Upper lobe of left lung (tissue), 6 donors: ENCODE data around the gene SIGLEC1. TPM values are rescaled to one million over a fixed set of nuclear protein-coding genes. Genes with fewer than 3 reads are reported as not detected.

Source experiments
- ATAC-seq, 2 donors: fragments of 200-7000 bp; cut with Tn5 transposase; one replicate each; pipeline ENCODE4 v1.9.1; 2022; ENCODE audit warnings: mild to moderate bottlenecking in 2 of 2, moderate library complexity in 2 of 2; ENCODE audit not compliant: low FRiP score in 2 of 2
- DNase-seq, 2 donors: peaks; one replicate each; pipeline ENCODE4 v3.0.0-alpha.2; 2019 to 2020
- H3K27ac ChIP-seq, 4 donors: fragments of 200-600 bp; sonication (generic); one replicate each; pipeline ENCODE4 v1.5.1; 2016 to 2019
- H3K27me3 ChIP-seq, 4 donors: fragments of 200-600 bp; sonication (generic); one replicate each; pipeline ENCODE4 v1.5.1; 2017 to 2019
- H3K36me3 ChIP-seq, 4 donors: fragments of 200-600 bp; sonication (generic); one replicate each; pipeline ENCODE4 v1.5.1; 2016 to 2019
- H3K4me1 ChIP-seq, 4 donors: fragments of 200-600 bp; sonication (generic); one replicate each; pipeline ENCODE4 v1.5.1; 2018 to 2019
- H3K4me3 ChIP-seq, 4 donors: fragments of 200-600 bp; sonication (generic); one replicate each; pipeline ENCODE4 v1.5.1; 2017 to 2019; ENCODE audit warnings: mild to moderate bottlenecking in 2 of 4, moderate library complexity in 1 of 4
- H3K9me3 ChIP-seq, 4 donors: fragments of 200-600 bp; sonication (generic); one replicate each; pipeline ENCODE4 v1.5.1; 2018 to 2019
- CTCF ChIP-seq, 6 experiments: fragments of 450-650 bp in 4 of 6; fragments of 200-600 bp in 2 of 6; sonication (generic) in 2 of 6; IDR thresholded peaks; one replicate each; pipeline ENCODE4 v1.5.1; 2016 to 2019; ENCODE audit warnings: antibody characterized with exemption in 6 of 6
- EP300 ChIP-seq, 4 donors: sonication (generic); formaldehyde crosslinking; IDR thresholded peaks; one replicate each; pipeline ENCODE4 v1.5.1; 2017; ENCODE audit warnings: antibody characterized with exemption in 4 of 4, control low read depth in 2 of 4
- POLR2A ChIP-seq, 4 donors: fragments of 450-650 bp; IDR thresholded peaks; one replicate each; pipeline ENCODE4 v1.5.1; 2016 to 2017; ENCODE audit warnings: antibody characterized with exemption in 4 of 4, mild to moderate bottlenecking in 2 of 4
- POLR2AphosphoS5 ChIP-seq, 2 donors: sonication (generic); formaldehyde crosslinking; IDR thresholded peaks; one replicate each; pipeline ENCODE4 v1.5.1; 2017; ENCODE audit warnings: antibody characterized with exemption in 2 of 2
- WGBS, 2 donors: methylation state at CpG; one replicate each; pipeline ENCODE4 v1.1.5; 2017 to 2018; 5-methylcytosine and 5-hydroxymethylcytosine counted together
- total RNA-seq, 6 donors: library from RNA; depleted of rRNA in 4 of 6; stranded (reverse); fragments of >200 nt in 4 of 6; gene quantifications; one replicate each; pipeline versions ENCODE4 v1.1.0 to v1.2.1, GENCODE V29; 2016 to 2021
- donor health status: DM: no; HTN: no; CAD: no; lungs with moderate emphysema.
- donor health status: DM: no; HTN: yes; CAD: no; lungs with severe emphysema.

Gene SIGLEC1
- total RNA-seq, 6 donors from 2014 or later, result 14.4 to 69.9 (median 60.7) TPM

GRCh38 chr20:3707508-3707899 lies 4.9 kb downstream of the SIGLEC1 start:
- Histone ChIP-seq H3K9me3 (no peaks in the 10 kb centered on the region), H3K36me3 (no peaks in the 10 kb centered on the region), H3K27ac (no peak overlapping the region), H3K4me3 (no peak overlapping the region), H3K27me3 (no peaks in the 10 kb centered on the region), H3K4me1 (peaks cover 8 to 14% (median 11%) of the 10 kb centered on the region in 4 donors)
- DNase-seq (no peak), ATAC-seq (no peak)
- WGBS, 2 donors, result 94 to 98% methylated on average over 3 of the region's 3 CpGs
- TF ChIP-seq POLR2AphosphoS5 (IDR thresholded peaks at IDR 0.05) (no peak), POLR2A (IDR thresholded peaks at IDR 0.05) (no peak), EP300 (IDR thresholded peaks at IDR 0.05) (no peak), CTCF (IDR thresholded peaks at IDR 0.05) (no peak)

- Histone ChIP-seq H3K9me3 (no peaks in the 10 kb centered on the region), H3K4me1 (peaks cover 8 to 14% (median 11%) of the 10 kb centered on the region in 4 donors), H3K27me3 (no peaks in the 10 kb centered on the region), H3K27ac (no peak overlapping the region), H3K4me3 (no peak overlapping the region), H3K36me3 (no peaks in the 10 kb centered on the region)
- no peak for TF ChIP-seq POLR2AphosphoS5 (IDR thresholded peaks at IDR 0.05)
- no peak for TF ChIP-seq EP300 (IDR thresholded peaks at IDR 0.05)
- TF ChIP-seq POLR2A (IDR thresholded peaks at IDR 0.05), result no peak
- no peak for TF ChIP-seq CTCF (IDR thresholded peaks at IDR 0.05)
- peak in 1 of 2 donors; percentile 5 for ATAC-seq
- DNase-seq, result peak in 1 of 2 donors; percentile 65
- 77 to 79% methylated on average over 7 to 10 of the region's 10 CpGs for WGBS, 2 donors
These were observed 5.5 kb downstream of the SIGLEC1 start for GRCh38 chr20:3706774-3707507.

DNA sequence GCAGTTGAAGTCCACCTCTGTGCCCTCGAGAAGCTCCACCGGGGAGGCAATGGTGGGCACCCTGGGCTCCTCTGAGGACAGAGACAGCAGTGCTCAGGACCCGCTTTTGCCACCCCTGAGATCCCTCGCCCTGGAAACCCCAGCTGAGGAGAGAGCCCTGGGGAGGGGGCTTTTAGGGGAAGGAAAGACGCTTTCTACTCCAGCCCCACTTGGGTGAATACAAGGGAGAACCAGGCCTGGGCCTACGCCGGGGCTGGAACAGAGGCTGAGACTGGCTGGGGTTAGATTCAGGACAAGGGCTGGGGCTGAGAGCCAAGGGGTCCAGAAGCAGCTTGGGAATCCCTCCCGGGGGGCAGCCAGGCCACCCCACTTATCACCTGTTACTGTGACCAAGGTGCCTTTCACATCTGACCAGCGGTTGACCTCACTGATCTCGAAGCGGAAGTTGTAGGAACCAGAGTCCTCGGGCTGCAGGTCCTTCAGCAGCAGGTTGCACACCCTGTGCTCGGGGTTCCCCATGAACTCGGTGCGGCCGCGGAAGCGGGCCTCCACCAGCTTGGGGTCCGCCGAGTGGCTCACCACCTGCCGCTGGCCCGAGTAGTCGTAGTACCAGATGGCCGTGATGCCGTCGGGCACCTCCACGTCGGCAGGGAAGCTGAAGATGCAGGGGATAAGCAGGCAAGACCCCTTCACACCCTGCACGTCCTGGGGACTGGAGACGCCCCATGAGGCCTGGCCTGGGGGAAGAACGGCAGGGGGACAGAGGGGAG lies 6.2 kb downstream of the SIGLEC1 start:
- TF ChIP-seq CTCF (IDR thresholded peaks at IDR 0.05) (no peak), POLR2A (IDR thresholded peaks at IDR 0.05) (no peak), EP300 (IDR thresholded peaks at IDR 0.05) (no peak), POLR2AphosphoS5 (IDR thresholded peaks at IDR 0.05) (no peak)
- peaks cover 8 to 14% (median 11%) of the 10 kb centered on the region in 4 donors for H3K4me1 ChIP-seq
- H3K4me3 ChIP-seq, result no peak overlapping the region
- no peak overlapping the region for H3K27ac ChIP-seq
- H3K36me3 ChIP-seq, result no peaks in the 10 kb centered on the region
- DNase-seq (peak in 1 of 2 donors; percentile 82), ATAC-seq (no peak)
- 90 to 95% methylated on average over 19 to 31 of the region's 31 CpGs for WGBS, 2 donors
- no peaks in the 10 kb centered on the region for H3K27me3 ChIP-seq
- H3K9me3 ChIP-seq, result no peaks in the 10 kb centered on the region

DNA sequence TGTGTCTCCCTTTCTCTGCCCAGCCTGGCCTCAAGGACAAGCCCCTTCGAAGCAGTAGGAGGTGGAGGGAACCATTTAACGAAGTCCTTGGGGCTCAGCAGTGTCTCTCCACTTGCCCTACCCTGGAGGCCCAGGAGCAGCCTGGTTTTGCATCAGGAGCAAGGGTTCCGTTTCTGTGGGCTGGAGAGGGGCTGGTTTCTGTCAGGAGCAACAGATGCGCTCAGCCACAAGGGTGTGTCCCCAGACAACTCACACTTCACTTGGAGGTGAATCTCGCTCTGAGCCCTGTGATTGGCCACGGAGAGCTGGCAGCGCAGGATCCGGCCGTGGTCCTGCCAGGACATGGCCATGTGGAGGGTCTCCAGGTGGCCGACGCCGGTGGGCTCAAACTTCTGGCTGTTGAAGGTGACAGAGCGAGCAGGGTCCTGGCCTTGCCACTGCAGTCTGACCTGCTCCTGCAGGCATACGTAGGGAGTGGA lies 6.9 kb downstream of the SIGLEC1 start:
- Histone ChIP-seq H3K9me3 (no peaks in the 10 kb centered on the region), H3K27ac (no peak overlapping the region), H3K36me3 (no peaks in the 10 kb centered on the region), H3K27me3 (no peaks in the 10 kb centered on the region), H3K4me3 (no peak overlapping the region), H3K4me1 (peaks cover 5 to 9% (median 6%) of the 10 kb centered on the region in 4 donors)
- DNase-seq (no peak), ATAC-seq (no peak)
- 71 to 95% methylated on average over 6 to 14 of the region's 14 CpGs for WGBS, 2 donors
- TF ChIP-seq EP300 (IDR thresholded peaks at IDR 0.05), result no peak
- no peak for TF ChIP-seq POLR2A (IDR thresholded peaks at IDR 0.05)
- no peak for TF ChIP-seq POLR2AphosphoS5 (IDR thresholded peaks at IDR 0.05)
- TF ChIP-seq CTCF (IDR thresholded peaks at IDR 0.05), result no peak
